Neural crest cell (in vitro differentiated cells): Measurements from ENCODE around the gene POU2AF3. TPM values are rescaled to one million over a fixed set of nuclear protein-coding genes. Genes with fewer than 3 reads are reported as not detected.
"Not testable (repeated sequence)": the region's sequence is repeated elsewhere in the genome, so short reads cannot be mapped to it uniquely, and the experiment has no call there.

Source experiments
- DNase-seq: peaks from one replicate; pipeline ENCODE4 v3.0.0; 2021; ENCODE audit warnings: low read depth, mixed read lengths, low spot score
- H3K27ac Mint-ChIP-seq: one replicate; pipeline ENCODE4 v1.8.0; 2021; ENCODE audit warnings: mild to moderate bottlenecking, mixed read lengths; ENCODE audit not compliant: unreplicated experiment
- H3K27me3 Mint-ChIP-seq: 2 replicates; pipeline ENCODE4 v1.8.0; 2021; ENCODE audit warnings: low read depth, mild to moderate bottlenecking, mixed read lengths
- H3K36me3 Mint-ChIP-seq: 2 replicates; pipeline ENCODE4 v1.8.0; 2021; ENCODE audit warnings: low read depth, mild to moderate bottlenecking, mixed read lengths
- H3K4me1 Mint-ChIP-seq: 2 replicates; pipeline ENCODE4 v1.8.0; 2021; ENCODE audit warnings: mixed read lengths
- H3K4me3 Mint-ChIP-seq: one replicate; pipeline ENCODE4 v1.8.0; 2021; ENCODE audit warnings: mild to moderate bottlenecking, mixed read lengths
- H3K9me3 Mint-ChIP-seq: 2 replicates; pipeline ENCODE4 v1.8.0; 2021; ENCODE audit warnings: mixed read lengths
- total RNA-seq: library from RNA; stranded (reverse); gene quantifications from 2 replicates; pipeline ENCODE4 v1.2.1, GENCODE V29; 2021
- TF ChIP-seq, protein P1 (sequence below): fragments of 200-600 bp; sonication (generic); conservative IDR thresholded peaks from 2 replicates; pipeline ENCODE4 v1.5.0; 2021; ENCODE audit warnings: antibody characterized with exemption, mild to moderate bottlenecking

Gene POU2AF3
- total RNA-seq, 1 donor from 2014 or later = 0.61 TPM

DNA sequence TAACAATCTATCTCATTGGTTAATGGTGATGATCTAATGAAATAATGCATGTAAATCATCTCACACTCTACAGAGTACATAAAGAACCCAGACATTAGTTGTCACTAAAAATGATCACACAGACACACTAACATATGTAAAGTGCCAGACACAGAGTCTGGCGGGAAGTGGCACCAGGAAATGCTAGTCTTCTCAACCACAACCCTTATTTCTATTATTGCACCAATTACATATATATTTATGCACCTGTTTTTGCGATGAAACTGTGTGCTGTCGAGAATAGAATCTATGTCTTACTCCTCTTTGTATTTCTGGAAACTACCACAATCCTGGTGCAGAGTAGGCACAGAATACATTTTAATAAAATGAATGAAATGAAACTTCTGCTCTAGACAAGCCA is 25.9 kb upstream of the POU2AF3 start:
- TF ChIP-seq, protein P1, sequence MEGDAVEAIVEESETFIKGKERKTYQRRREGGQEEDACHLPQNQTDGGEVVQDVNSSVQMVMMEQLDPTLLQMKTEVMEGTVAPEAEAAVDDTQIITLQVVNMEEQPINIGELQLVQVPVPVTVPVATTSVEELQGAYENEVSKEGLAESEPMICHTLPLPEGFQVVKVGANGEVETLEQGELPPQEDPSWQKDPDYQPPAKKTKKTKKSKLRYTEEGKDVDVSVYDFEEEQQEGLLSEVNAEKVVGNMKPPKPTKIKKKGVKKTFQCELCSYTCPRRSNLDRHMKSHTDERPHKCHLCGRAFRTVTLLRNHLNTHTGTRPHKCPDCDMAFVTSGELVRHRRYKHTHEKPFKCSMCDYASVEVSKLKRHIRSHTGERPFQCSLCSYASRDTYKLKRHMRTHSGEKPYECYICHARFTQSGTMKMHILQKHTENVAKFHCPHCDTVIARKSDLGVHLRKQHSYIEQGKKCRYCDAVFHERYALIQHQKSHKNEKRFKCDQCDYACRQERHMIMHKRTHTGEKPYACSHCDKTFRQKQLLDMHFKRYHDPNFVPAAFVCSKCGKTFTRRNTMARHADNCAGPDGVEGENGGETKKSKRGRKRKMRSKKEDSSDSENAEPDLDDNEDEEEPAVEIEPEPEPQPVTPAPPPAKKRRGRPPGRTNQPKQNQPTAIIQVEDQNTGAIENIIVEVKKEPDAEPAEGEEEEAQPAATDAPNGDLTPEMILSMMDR = no peak
- Mint-ChIP-seq H3K27me3 (peaks cover 16% of the 10 kb centered on the region), H3K36me3 (no peaks in the 10 kb centered on the region), H3K9me3 (no peaks in the 10 kb centered on the region), H3K4me1 (peaks cover 4% of the 10 kb centered on the region), H3K27ac (no peak overlapping the region), H3K4me3 (no peak overlapping the region)
- DNase-seq = no peak

DNA sequence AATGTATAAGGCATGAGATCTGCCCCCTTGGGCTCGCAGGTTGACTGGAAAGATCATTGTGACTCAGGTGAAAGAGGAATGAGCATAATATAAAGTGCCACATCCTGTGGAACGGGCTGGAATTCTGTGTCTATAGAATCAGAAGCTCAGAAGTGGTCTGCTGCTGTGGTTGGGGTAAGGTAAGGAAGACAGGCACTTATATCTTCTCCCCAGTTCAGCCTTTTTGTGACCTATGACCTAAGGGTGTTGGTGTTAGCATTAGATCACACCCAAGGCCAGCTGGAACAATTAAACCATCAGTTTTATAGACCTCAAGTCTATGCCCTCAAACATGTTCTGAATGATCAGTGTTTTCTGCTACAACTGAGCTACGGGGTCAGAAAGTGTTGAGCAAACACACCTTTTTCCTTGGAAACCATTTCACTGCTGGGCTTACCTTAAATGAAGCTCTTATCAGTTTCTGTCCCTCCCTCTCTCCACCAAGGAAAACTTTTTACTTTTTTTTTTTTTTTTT is 15.7 kb upstream of the POU2AF3 start:
- Mint-ChIP-seq H3K27me3 (peaks cover 7% of the 10 kb centered on the region), H3K36me3 (no peaks in the 10 kb centered on the region), H3K4me1 (peaks cover 5% of the 10 kb centered on the region), H3K9me3 (no peaks in the 10 kb centered on the region), H3K4me3 (no peak overlapping the region), H3K27ac (no peak overlapping the region)
- DNase-seq = no peak
- TF ChIP-seq, protein P1 = no peak

DNA sequence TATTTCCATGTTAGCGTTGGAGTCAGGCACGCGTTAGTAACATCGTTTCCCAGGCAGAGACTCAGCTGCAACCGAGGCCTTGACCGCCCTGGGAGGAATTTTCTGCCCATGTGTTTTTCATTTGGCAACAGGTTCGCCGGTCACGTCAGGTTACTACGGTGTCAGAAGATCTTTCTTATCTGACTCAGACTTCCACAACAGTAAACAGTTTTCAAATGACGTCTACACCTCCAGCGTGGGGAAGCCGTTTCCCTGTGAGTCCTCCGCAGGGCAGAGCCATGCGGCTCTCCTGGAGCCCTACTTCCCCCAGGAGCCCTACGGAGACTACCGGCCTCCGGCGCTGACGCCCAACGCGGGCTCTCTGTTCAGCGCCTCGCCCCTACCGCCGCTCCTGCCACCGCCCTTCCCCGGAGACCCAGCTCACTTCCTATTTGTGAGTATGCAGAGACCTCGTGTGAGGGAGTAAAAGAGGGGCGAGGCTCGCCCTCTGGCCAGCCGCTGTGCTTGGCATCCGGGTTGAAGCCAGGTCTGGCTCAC is 14.3 kb upstream of the POU2AF3 start:
- Mint-ChIP-seq H3K9me3 (no peaks in the 10 kb centered on the region), H3K36me3 (no peaks in the 10 kb centered on the region), H3K4me3 (no peak overlapping the region), H3K27me3 (peaks cover 3% of the 10 kb centered on the region), H3K27ac (no peak overlapping the region), H3K4me1 (peaks cover 5% of the 10 kb centered on the region)
- no peak for DNase-seq
- TF ChIP-seq, protein P1 = no peak

DNA sequence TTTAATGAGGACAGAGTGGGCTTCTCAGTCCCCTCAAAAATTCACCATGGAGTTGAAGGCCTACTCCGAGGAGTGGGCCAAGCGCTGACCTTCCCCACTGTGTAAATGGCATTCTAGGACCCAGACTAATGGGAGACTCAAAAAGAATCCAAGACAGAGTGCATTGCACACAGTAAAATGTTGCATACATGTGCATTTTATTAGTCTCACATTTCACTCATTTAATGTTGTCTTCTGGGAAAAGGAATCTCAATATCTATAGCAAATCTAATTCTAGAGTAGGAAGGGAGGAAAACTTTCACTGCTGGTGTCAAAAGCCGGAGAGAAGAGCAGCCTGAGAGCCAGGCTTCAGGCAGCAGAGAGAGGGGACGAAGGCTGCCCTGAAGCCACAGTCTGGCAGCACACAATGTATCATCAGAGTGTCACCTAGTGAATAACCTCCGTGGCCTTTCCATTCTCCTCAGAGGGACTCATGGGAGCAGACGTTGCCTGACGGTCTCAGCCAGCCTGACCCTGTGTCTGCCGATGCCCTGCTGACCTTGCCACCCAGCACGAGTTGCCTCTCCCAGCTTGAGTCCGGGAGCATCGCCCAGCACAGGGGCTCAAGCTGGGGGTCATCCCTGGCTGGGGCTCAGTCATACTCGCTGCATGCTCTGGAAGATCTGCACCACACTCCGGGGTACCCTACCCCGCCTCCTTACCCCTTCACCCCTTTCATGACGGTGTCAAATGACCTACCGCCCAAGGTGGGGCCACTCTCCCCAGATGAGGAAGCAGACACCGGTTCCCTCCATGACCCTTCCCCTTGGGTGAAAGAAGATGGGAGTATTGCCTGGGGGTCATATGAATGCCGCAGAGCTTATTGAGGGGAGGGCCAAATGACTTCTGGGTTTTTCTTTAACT is 12.9 kb upstream of the POU2AF3 start:
- Mint-ChIP-seq H3K4me3 (no peak overlapping the region), H3K27ac (no peak overlapping the region), H3K36me3 (no peaks in the 10 kb centered on the region), H3K9me3 (no peaks in the 10 kb centered on the region), H3K27me3 (peaks cover 3% of the 10 kb centered on the region), H3K4me1 (peaks cover 5% of the 10 kb centered on the region)
- DNase-seq = no peak
- TF ChIP-seq, protein P1 = no peak

DNA sequence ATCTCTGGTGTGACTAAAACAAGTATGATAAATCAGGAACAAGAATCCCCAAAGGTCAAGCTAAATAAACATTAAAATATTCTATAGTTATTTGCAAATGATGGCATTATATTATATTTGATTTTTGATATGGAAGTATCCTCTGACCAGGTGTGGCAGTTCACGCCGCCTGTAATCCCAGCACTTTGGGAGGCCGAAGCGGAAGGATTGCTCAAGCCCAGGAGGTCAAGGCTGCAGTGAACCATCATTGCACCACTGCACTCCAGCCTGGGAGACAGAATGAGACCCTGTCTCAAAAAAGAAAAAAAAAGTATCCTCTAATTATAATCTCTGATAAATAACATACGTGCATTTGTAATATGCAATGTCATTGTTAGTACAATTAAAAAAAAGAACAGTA is 6.6 kb upstream of the POU2AF3 start:
- H3K4me1 Mint-ChIP-seq = no peaks in the 10 kb centered on the region
- H3K9me3 Mint-ChIP-seq = no peaks in the 10 kb centered on the region
- H3K27ac Mint-ChIP-seq = no peak overlapping the region
- no peak overlapping the region for H3K4me3 Mint-ChIP-seq
- no peak for DNase-seq
- no peaks in the 10 kb centered on the region for H3K36me3 Mint-ChIP-seq
- TF ChIP-seq, protein P1 = no peak
- peaks cover 6% of the 10 kb centered on the region for H3K27me3 Mint-ChIP-seq

DNA sequence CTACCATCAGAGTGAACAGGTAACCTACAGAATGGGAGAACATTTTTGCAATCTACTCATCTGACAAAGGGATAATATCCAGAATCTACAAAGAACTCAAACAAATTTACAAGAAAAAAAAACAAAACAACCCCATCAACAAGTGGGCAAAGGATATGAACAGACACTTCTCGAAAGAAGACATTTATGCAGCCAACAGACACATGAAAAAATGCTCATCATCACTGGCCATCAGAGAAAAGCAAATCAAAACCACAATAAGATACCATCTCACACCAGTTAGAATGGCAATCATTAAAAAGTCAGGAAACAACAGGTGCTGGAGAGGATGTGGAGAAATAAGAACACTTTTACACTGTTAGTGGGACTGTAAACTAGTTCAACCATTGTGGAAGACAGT is 5.9 kb upstream of the POU2AF3 start:
- not testable (repeated sequence) for H3K27me3 Mint-ChIP-seq, DNase-seq, H3K4me1 Mint-ChIP-seq, H3K36me3 Mint-ChIP-seq, H3K27ac Mint-ChIP-seq, H3K4me3 Mint-ChIP-seq, H3K9me3 Mint-ChIP-seq
